Measurements from ENCODE around the gene SCN2A. TPM values are rescaled to one million over a fixed set of nuclear protein-coding genes. Genes with fewer than 3 reads are reported as not detected.
"Not testable (repeated sequence)": the region's sequence is repeated elsewhere in the genome, so short reads cannot be mapped to it uniquely, and the experiment has no call there.

Gene SCN2A
- total RNA-seq, 2 donors from 2014 or later, result 0.15 to 0.20 TPM

- no peaks in the 10 kb centered on the region for H3K36me3 ChIP-seq (ENCODE audit: control insufficient read depth, insufficient read depth, low read length)
- H3K27ac Mint-ChIP-seq, result no peak overlapping the region
- H3K9me3 Mint-ChIP-seq, result no peaks in the 10 kb centered on the region
- no peak overlapping the region for H3K4me3 Mint-ChIP-seq
- H3K27me3 Mint-ChIP-seq (ENCODE audit: insufficient read depth), result no peaks in the 10 kb centered on the region
- no peak overlapping the region for H3K27ac ChIP-seq (ENCODE audit: low read depth, low read length)
- no peaks in the 10 kb centered on the region for H3K4me1 ChIP-seq (ENCODE audit: control insufficient read depth, insufficient read depth, low read length)
- H3K36me3 Mint-ChIP-seq (ENCODE audit: low read depth), result no peaks in the 10 kb centered on the region
- no peak overlapping the region for H3K9ac ChIP-seq (ENCODE audit: extremely low read depth, low read length, poor library complexity, severe bottlenecking)
- TF ChIP-seq, protein P1, sequence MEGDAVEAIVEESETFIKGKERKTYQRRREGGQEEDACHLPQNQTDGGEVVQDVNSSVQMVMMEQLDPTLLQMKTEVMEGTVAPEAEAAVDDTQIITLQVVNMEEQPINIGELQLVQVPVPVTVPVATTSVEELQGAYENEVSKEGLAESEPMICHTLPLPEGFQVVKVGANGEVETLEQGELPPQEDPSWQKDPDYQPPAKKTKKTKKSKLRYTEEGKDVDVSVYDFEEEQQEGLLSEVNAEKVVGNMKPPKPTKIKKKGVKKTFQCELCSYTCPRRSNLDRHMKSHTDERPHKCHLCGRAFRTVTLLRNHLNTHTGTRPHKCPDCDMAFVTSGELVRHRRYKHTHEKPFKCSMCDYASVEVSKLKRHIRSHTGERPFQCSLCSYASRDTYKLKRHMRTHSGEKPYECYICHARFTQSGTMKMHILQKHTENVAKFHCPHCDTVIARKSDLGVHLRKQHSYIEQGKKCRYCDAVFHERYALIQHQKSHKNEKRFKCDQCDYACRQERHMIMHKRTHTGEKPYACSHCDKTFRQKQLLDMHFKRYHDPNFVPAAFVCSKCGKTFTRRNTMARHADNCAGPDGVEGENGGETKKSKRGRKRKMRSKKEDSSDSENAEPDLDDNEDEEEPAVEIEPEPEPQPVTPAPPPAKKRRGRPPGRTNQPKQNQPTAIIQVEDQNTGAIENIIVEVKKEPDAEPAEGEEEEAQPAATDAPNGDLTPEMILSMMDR (conservative IDR thresholded peaks at IDR 0.05), result no peak
- peaks cover 10% of the 10 kb centered on the region for H3K4me1 Mint-ChIP-seq
- H3K4me3 ChIP-seq (ENCODE audit: low read length), result no peak overlapping the region
- no peak for DNase-seq
- no peaks in the 10 kb centered on the region for H3K9me3 ChIP-seq (ENCODE audit: control insufficient read depth, low read length)
- H3K27me3 ChIP-seq (ENCODE audit: control insufficient read depth, insufficient read depth, low read length, poor library complexity, severe bottlenecking), result no peaks in the 10 kb centered on the region
Observed at GRCh38 chr2:165390875-165391274, 151.7 kb downstream of the SCN2A start.

DNA sequence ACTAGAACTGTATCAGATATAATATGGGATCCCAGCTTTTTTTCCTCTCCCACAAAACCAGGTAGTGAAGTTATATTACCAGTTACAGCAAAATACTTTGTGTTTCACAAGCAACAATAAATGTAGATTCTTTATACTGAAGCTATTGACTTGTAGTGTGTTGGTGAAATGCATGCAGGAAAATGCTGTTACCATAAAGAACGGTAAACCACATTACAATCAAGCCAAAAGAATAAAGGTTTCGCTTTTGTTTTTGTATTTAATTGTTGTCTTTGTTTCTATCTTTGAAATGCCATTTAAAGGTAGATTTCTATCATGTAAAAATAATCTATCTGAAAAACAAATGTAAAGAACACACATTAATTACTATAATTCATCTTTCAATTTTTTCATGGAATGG, 152.6 kb downstream of the SCN2A start:
- TF ChIP-seq, protein P1 (conservative IDR thresholded peaks at IDR 0.05), result no peak
- H3K27me3 Mint-ChIP-seq (ENCODE audit: insufficient read depth), result no peaks in the 10 kb centered on the region
- Histone ChIP-seq H3K9me3 (ENCODE audit: control insufficient read depth, low read length) (no peaks in the 10 kb centered on the region), H3K4me1 (ENCODE audit: control insufficient read depth, insufficient read depth, low read length) (no peaks in the 10 kb centered on the region), H3K4me3 (ENCODE audit: low read length) (no peak overlapping the region), H3K9ac (ENCODE audit: extremely low read depth, low read length, poor library complexity, severe bottlenecking) (no peak overlapping the region), H3K27me3 (ENCODE audit: control insufficient read depth, insufficient read depth, low read length, poor library complexity, severe bottlenecking) (no peaks in the 10 kb centered on the region), H3K36me3 (ENCODE audit: control insufficient read depth, insufficient read depth, low read length) (no peaks in the 10 kb centered on the region), H3K27ac (ENCODE audit: low read depth, low read length) (no peak overlapping the region)
- H3K27ac Mint-ChIP-seq, result no peak overlapping the region
- H3K36me3 Mint-ChIP-seq (ENCODE audit: low read depth), result no peaks in the 10 kb centered on the region
- peaks cover 10% of the 10 kb centered on the region for H3K4me1 Mint-ChIP-seq
- H3K4me3 Mint-ChIP-seq, result no peak overlapping the region
- H3K9me3 Mint-ChIP-seq, result no peaks in the 10 kb centered on the region
- WGBS, 2 experiments (ENCODE audit: insufficient coverage in 1 of 2, insufficient read length in 1 of 2), result 100% methylated on average over 1 of the region's 2 CpGs; no CpG with 5 or more reads in 1 of the 2 experiments
- no peak for DNase-seq

DNA sequence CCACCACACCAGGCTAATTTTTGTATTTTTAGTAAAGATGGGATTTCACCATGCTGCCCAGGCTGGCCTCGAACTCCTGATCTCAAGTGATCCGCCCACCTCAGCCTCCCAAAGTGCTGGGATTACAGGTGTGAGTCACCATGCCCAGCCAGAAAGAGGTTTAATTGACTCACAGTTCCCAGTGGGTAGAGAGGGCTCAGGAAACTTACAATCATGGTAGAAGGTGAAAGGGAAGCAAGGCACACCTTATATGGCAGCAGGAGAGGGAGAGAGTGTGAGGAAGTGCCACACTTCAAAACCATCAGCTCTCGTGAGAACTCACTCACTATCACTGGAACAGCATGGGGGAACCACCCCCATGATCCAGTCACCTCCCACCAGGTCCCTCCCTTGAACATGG, 159.4 kb downstream of the SCN2A start:
- not testable (repeated sequence) for H3K9me3 ChIP-seq (ENCODE audit: control insufficient read depth, low read length); H3K4me3 Mint-ChIP-seq; H3K27ac Mint-ChIP-seq; H3K4me1 Mint-ChIP-seq; DNase-seq; H3K4me1 ChIP-seq (ENCODE audit: control insufficient read depth, insufficient read depth, low read length); H3K36me3 ChIP-seq (ENCODE audit: control insufficient read depth, insufficient read depth, low read length); H3K27me3 Mint-ChIP-seq (ENCODE audit: insufficient read depth); H3K4me3 ChIP-seq (ENCODE audit: low read length); H3K36me3 Mint-ChIP-seq (ENCODE audit: low read depth); H3K27me3 ChIP-seq (ENCODE audit: control insufficient read depth, insufficient read depth, low read length, poor library complexity, severe bottlenecking); H3K27ac ChIP-seq (ENCODE audit: low read depth, low read length); H3K9me3 Mint-ChIP-seq; H3K9ac ChIP-seq (ENCODE audit: extremely low read depth, low read length, poor library complexity, severe bottlenecking)
- WGBS, 2 experiments (ENCODE audit: insufficient coverage in 1 of 2, insufficient read length in 1 of 2), result 92 to 93% methylated on average over 2 to 3 of the region's 3 CpGs

GRCh38 chr2:165401285-165401852, 162.2 kb downstream of the SCN2A start:
- H3K36me3 Mint-ChIP-seq (ENCODE audit: low read depth), result no peaks in the 10 kb centered on the region
- H3K9me3 Mint-ChIP-seq, result no peaks in the 10 kb centered on the region
- Histone ChIP-seq H3K27ac (ENCODE audit: low read depth, low read length) (no peak overlapping the region), H3K36me3 (ENCODE audit: control insufficient read depth, insufficient read depth, low read length) (no peaks in the 10 kb centered on the region), H3K9me3 (ENCODE audit: control insufficient read depth, low read length) (no peaks in the 10 kb centered on the region), H3K4me3 (ENCODE audit: low read length) (no peak overlapping the region), H3K4me1 (ENCODE audit: control insufficient read depth, insufficient read depth, low read length) (no peaks in the 10 kb centered on the region), H3K27me3 (ENCODE audit: control insufficient read depth, insufficient read depth, low read length, poor library complexity, severe bottlenecking) (no peaks in the 10 kb centered on the region), H3K9ac (ENCODE audit: extremely low read depth, low read length, poor library complexity, severe bottlenecking) (no peak overlapping the region)
- 0 to 8% methylated on average over 1 to 5 of the region's 5 CpGs for WGBS, 2 experiments (ENCODE audit: insufficient coverage in 1 of 2, insufficient read length in 1 of 2)
- peaks cover 13% of the 10 kb centered on the region for H3K4me1 Mint-ChIP-seq
- DNase-seq, result no peak
- TF ChIP-seq, protein P1 (conservative IDR thresholded peaks at IDR 0.05), result peak; percentile 91
- H3K4me3 Mint-ChIP-seq, result no peak overlapping the region
- no peaks in the 10 kb centered on the region for H3K27me3 Mint-ChIP-seq (ENCODE audit: insufficient read depth)
- no peak overlapping the region for H3K27ac Mint-ChIP-seq

Data from endodermal cell (in vitro differentiated cells).